ENCODE data around the gene RETREG2.
"Not testable (repeated sequence)": the region's sequence is repeated elsewhere in the genome, so short reads cannot be mapped to it uniquely, and the experiment has no call there.

Gene RETREG2

GRCh38 chr2:219198974-219199373 lies 20.9 kb downstream of the RETREG2 start:
- no peak for DNase-seq

GRCh38 chr2:219199470-219200211 lies 21.6 kb downstream of the RETREG2 start:
- no peak for DNase-seq

- DNase-seq, result not testable (repeated sequence)
Measured at GRCh38 chr2:219200502-219201326, 22.6 kb downstream of the RETREG2 start.

GRCh38 chr2:219201331-219201730 lies 23.3 kb downstream of the RETREG2 start:
- DNase-seq, result not testable (repeated sequence)

- no peak for DNase-seq
Measured at GRCh38 chr2:219204425-219205164, 26.5 kb downstream of the RETREG2 start.

GRCh38 chr2:219205165-219205538 lies 27.1 kb downstream of the RETREG2 start:
- no peak for DNase-seq

GRCh38 chr2:219205981-219206327 lies 27.9 kb downstream of the RETREG2 start:
- no peak for DNase-seq

GRCh38 chr2:219206328-219207133 lies 28.5 kb downstream of the RETREG2 start, which contains the start of gene ZFAND2B:
ZFAND2B (plus strand) TSS chr2:219206782; CDS start chr2:219206988, 206 bp downstream.
- peak; percentile 95 for DNase-seq

- no peak for DNase-seq
Measured at GRCh38 chr2:219207134-219207883, 29.2 kb downstream of the RETREG2 start.

GRCh38 chr2:219207884-219208740 lies 30.0 kb downstream of the RETREG2 start:
- no peak for DNase-seq

GRCh38 chr2:219209236-219210195 lies 31.4 kb downstream of the RETREG2 start:
- DNase-seq, result no peak

- DNase-seq, result no peak
Measured at GRCh38 chr2:219210196-219210885, 32.3 kb downstream of the RETREG2 start.

- DNase-seq, result no peak
Measured at GRCh38 chr2:219210886-219211362, 32.8 kb downstream of the RETREG2 start.

- no peak for DNase-seq
Measured at GRCh38 chr2:219213026-219213415, 34.9 kb downstream of the RETREG2 start.

- DNase-seq, result no peak
Measured at GRCh38 chr2:219213486-219214071, 35.5 kb downstream of the RETREG2 start.

GRCh38 chr2:219214141-219214540 lies 36.1 kb downstream of the RETREG2 start:
- no peak for DNase-seq

- no peak for DNase-seq
Measured at GRCh38 chr2:219214786-219215185, 36.7 kb downstream of the RETREG2 start.

- no peak for DNase-seq
Measured at GRCh38 chr2:219215871-219216534, 37.9 kb downstream of the RETREG2 start.

Measured in NCI-H345 (cell line).